GM12872 (cell line): ENCODE measurements around the gene CREB5.

Source experiments
- CTCF ChIP-seq: IDR thresholded peaks from 3 replicates; pipeline ENCODE4 v1.5.1; 2011; ENCODE audit warnings: low read depth, mild to moderate bottlenecking, low read length, moderate library complexity; ENCODE audit not compliant: insufficient read depth

Gene CREB5

GRCh38 chr7:28542410-28542809 lies 130.1 kb downstream of the CREB5 start:
- no peak for TF ChIP-seq CTCF

DNA sequence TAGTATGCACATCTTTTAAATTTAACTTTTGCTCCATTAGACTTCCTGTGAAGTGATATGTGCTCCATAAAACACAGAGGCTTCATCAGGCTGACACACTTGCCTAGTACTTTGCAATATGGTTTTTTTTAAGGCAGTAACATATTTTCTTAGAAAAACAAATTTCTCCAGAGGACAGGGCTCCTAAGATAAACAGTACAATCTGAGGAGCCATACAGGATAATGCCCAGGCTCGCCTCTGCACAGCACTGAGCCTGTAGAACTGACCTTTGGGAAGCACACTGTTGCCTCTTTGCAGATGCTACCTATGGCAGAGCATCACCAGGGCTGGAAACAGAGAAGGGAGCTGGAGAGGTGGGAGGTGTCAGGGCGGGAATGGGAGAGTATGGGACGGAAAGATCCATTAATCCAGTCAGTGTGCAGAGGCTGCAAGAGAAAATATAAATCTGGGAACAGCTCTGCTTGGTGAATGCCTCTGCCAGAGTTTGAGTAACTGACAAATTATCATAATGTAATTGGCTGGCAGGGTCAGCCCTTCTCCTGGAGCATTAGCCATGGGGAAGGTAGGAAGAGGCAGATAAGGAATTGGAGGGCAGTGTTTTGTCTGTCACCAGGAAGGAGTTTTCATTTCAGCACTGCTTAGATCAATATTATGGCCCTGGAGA lies 132.3 kb downstream of the CREB5 start:
- no peak for TF ChIP-seq CTCF

GRCh38 chr7:28546067-28546466 lies 133.7 kb downstream of the CREB5 start:
- TF ChIP-seq CTCF = no peak

- TF ChIP-seq CTCF = no peak
Observed at GRCh38 chr7:28547115-28547514, 134.8 kb downstream of the CREB5 start.

GRCh38 chr7:28548416-28548815 lies 136.1 kb downstream of the CREB5 start:
- no peak for TF ChIP-seq CTCF

DNA sequence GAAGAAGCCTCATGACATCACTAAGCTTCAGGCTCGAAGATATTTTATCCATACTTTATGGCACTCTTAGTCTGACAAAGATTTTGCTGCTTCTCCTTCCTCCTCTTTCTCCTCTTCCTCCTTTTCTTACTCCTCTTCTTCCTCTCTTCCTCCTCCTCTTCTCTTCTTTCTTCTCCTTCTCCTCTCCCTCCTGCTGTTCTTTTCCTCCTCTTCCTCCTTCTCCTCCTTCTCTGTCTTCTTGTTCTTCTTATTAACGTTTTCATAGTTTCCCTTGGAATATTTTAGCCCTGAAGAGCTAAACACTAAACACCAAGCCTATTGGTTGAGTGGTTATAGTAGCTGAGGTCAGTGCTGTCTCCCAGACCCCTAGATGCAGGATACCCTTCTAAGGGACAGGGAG lies 137.7 kb downstream of the CREB5 start:
- TF ChIP-seq CTCF = no peak

DNA sequence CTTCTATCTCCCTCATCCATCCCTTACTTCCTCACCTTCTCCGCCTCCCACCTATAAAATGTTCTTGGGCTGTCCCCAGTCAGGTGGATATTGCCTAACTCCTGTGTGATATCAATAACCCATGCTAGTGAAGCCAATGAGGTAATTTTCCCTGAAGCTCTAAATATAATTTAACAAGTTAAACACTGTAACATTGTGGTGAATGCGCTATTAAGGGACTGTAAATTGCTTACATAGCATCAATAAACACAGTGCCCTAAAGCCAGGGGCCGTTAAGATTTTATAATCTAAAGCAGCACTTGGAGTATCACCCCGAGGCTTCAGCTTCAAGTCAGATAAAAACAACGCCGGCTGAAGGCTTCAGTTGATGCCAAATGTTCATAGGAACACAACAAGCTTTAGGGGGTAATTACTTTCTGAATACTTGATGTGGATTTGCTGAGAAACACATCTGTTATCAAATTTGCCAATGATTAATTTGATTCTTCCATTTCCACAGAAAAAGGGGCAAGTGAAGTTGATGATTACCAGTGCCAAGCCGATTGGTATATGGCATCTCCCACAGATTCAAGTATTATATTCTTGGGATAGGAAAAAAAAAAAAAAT lies 138.4 kb downstream of the CREB5 start:
- TF ChIP-seq CTCF = no peak
